AG04449 (cell line): ENCODE measurements around the gene ADGRG1.
"Not testable (repeated sequence)": the region's sequence is repeated elsewhere in the genome, so short reads cannot be mapped to it uniquely, and the experiment has no call there.

Experiments
- CTCF ChIA-PET: fragments of 350-600 bp; formaldehyde crosslinking; extraction: SDS; loops from one replicate; lab custom pipeline; 2021; ENCODE audit warnings: antibody characterized with exemption; lab: Yijun Ruan, JAX
- POLR2A ChIA-PET: fragments of 400-600, 350-600 bp; formaldehyde crosslinking; extraction: SDS; loops from one replicate; lab custom pipeline; 2020; ENCODE audit warnings: antibody characterized with exemption, inconsistent platforms; lab: Yijun Ruan, JAX
- DNase-seq: peaks from one replicate; pipeline ENCODE4 v3.0.0-alpha.2; 2010; ENCODE audit warnings: low read depth, low spot score
- H3K4me3 ChIP-seq: 2 replicates; pipeline ENCODE4 v1.5.1; 2011; ENCODE audit warnings: low read depth, mild to moderate bottlenecking, control low read depth, low read length
- TF ChIP-seq, protein P1 (sequence below): IDR thresholded peaks from one replicate; pipeline ENCODE4 v1.5.1; 2011; ENCODE audit warnings: mild to moderate bottlenecking, moderate library complexity, low read length, control low read depth, inconsistent platforms; ENCODE audit not compliant: insufficient read depth; ENCODE audit errors: missing control alignments

Gene ADGRG1

DNA sequence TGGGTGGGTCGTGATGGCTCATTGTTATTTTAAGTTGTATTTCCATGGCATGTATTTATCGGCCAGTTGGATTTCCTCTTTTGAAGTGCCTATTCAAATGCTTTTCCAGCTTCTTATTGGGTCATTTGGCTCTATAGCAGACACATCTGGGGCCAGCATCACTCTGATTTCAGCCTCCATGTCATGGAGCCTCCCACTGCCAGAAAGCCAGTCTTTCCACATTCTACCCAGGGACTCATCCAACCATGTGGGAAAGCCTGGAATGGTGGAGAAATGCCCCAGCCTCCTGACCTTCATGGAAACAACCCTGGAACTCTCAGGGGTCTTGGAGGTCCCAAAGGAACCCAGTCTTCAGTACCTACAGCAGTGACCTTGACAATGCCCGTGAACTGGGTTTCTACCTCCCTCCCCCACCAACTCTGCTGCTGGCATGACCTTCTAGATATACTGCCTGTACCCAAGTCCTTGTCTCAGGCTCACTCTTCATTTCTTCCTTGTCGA, 33.8 kb upstream of the ADGRG1 start:
- H3K4me3 ChIP-seq = no peak overlapping the region
- ChIA-PET POLR2A (no interaction called here), CTCF (interaction anchor here (2.0 to 16.7 kb wide), 5 partner anchors 7 to 54 kb away, joined by 4 to 256 read pairs (median 7); no protein-coding TSS in a partner anchor)
- TF ChIP-seq, protein P1, sequence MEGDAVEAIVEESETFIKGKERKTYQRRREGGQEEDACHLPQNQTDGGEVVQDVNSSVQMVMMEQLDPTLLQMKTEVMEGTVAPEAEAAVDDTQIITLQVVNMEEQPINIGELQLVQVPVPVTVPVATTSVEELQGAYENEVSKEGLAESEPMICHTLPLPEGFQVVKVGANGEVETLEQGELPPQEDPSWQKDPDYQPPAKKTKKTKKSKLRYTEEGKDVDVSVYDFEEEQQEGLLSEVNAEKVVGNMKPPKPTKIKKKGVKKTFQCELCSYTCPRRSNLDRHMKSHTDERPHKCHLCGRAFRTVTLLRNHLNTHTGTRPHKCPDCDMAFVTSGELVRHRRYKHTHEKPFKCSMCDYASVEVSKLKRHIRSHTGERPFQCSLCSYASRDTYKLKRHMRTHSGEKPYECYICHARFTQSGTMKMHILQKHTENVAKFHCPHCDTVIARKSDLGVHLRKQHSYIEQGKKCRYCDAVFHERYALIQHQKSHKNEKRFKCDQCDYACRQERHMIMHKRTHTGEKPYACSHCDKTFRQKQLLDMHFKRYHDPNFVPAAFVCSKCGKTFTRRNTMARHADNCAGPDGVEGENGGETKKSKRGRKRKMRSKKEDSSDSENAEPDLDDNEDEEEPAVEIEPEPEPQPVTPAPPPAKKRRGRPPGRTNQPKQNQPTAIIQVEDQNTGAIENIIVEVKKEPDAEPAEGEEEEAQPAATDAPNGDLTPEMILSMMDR = no peak
- DNase-seq = no peak

DNA sequence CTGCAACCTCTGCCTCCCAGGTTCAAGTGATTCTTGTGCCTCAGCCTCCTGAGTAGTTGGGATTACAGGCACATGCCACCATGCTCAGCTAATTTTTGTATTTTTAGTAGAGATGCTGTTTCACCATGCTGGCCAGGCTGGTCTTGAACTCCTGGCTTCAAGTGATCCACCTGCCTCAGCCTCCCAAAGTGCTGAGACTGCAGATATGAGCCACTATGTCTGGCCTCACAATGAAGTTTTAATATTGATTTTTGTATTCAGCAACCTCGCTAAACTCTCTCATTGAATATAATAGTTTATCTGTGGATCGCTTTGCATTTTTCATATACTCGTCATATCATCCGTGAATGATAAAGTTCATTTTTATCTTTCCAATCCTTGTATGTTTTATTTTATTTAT, 32.2 kb upstream of the ADGRG1 start:
- H3K4me3 ChIP-seq, POLR2A ChIA-PET, DNase-seq: not testable (repeated sequence)
- CTCF ChIA-PET = interaction anchor here (13.8 to 16.7 kb wide), 2 partner anchors 17 to 53 kb away, joined by 166 to 256 read pairs; no protein-coding TSS in a partner anchor

DNA sequence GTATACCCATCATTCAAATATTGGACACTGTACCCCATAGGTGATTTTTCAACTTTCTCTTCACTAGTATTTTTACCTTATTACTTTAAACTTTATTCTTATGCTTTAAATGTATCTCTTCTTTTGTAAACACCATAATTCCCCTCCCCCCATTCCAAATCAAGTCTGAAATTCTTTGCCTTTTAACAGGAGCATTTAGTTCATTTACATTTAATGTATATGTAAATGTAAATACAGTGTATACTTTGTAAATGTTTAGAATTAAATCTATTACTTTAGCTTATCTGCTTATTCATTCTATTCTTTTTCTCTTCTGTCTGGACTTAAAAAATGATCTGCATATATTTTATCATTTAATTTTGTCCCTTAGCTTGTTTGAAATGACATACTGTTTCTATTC, 30.0 kb upstream of the ADGRG1 start:
- TF ChIP-seq, protein P1 = no peak

DNA sequence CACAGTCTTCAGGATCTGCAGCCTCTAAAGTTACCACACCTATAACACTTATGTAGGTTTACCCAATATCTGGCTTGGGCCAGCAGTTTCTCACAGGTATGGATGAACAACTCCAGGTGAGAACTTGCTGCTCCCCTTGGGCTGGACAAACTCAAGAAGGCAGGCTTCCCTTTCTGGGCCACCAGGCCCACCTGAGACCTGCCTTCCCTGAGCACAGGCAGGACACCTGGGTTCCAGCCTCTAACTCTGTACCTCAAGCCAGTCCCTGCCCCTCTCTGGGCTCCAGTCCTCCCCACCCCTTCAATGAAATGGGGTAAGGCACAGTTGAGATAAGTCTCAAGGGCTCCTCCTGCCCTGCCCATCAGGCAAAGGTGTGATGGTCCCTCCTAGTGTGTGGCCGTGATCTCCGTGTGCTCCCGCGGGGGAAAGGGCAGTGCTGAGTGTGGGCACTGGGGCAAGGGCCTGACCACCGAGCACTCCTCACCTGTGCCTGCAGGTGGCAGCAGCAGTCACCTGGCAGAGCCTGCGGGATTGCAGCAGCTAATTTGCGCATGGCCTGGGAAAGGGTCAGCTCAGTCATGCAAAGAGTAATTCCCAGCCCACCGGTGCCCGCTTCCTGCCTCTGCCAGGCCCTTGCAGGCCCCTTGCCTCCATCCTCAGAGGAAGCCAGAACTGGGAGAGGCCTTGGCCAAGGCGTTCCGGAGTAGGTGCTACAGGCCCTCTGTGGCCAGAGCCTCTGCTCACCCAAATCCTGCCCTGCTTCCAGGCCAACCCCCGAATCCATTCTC, 28.2 kb upstream of the ADGRG1 start:
- TF ChIP-seq, protein P1 = peak; percentile 81
- H3K4me3 ChIP-seq = no peak overlapping the region
- CTCF ChIA-PET = interaction anchor here (0.8 to 16.7 kb wide), 13 partner anchors 9 to 263 kb away, joined by 3 to 256 read pairs (median 7); no protein-coding TSS in a partner anchor
- POLR2A ChIA-PET = no interaction called here
- no peak for DNase-seq

More for the DNA sequence above, 30.0 kb upstream of the ADGRG1 start:
- POLR2A ChIA-PET = no interaction called here
- H3K4me3 ChIP-seq = no peak overlapping the region
- CTCF ChIA-PET = interaction anchor here (5.6 to 16.7 kb wide), 3 partner anchors 13 to 51 kb away, joined by 52 to 256 read pairs (median 166); no protein-coding TSS in a partner anchor
- DNase-seq = no peak

DNA sequence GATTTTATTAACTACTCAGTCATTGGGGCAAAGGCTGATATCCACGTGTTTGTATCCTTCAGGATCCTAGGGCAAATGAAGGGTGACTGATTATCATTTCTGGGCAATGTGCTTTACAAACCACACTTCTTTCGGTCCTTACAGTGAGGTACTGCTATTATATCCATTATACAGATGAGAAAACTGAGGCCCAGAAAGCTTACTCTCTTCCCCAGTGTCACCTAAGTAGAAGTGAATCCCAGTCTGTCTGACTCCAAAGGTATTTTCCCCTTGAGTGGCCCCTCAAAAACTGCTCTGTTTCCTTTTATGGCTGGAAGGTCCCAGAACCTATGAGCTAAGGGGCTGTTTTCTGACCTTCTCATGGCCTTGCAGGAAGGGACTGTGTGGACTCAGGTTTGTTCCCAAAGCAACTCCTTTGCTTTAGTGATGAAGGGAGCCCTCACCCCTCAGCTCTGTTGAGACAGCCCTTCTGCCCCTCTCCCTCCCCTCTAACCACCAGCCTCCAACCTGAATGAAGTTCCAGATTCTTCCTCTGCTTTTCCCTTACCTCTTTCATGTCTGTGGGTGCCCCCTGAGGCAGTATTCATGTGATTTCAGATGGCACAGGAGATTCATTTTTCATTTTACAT, 27.4 kb upstream of the ADGRG1 start:
- TF ChIP-seq, protein P1 = no peak
- ChIA-PET POLR2A (no interaction called here), CTCF (interaction anchor here (0.8 to 16.7 kb wide), 13 partner anchors 8 to 135 kb away, joined by 3 to 256 read pairs (median 7); partner anchors contain the start of gene ADGRG1)
- H3K4me3 ChIP-seq = no peak overlapping the region
- no peak for DNase-seq

DNA sequence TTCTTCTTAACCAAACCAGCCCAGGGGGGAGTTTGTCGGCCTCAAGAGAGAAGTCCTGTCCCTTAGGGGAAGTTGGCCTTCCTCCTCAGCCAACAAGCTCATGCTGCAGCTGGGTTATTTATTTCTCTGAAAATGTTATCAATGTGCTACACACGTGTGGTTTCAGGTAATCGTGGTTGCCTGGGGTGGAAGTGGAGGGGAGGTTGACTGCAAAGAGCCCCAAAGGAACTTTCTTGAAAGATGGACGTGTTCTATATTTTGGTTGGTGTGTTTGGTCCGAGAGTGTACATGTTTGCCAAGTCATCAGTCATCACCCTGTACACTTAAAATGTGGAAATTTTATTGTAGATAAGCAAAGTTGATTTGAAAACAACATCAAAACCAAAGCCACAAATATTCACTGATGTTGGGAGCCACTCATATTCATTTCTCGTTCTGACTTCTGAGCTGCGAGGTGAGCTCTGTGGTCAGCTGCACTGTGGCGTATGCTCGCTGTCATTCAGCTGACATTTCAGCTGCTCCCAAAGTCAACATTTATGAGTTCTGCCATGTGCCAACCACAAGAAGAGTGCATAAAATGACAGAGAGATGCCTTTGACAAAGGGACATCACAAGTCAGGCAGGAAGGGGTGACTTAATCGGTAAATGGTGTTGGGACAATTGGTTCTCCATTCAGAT, 26.5 kb upstream of the ADGRG1 start:
- CTCF ChIA-PET = interaction anchor here (0.6 to 16.7 kb wide), 9 partner anchors 9 to 401 kb away, joined by 3 to 256 read pairs (median 13); partner anchors contain the start of gene ADGRG1
- TF ChIP-seq, protein P1 = no peak
- POLR2A ChIA-PET = no interaction called here
- no peak overlapping the region for H3K4me3 ChIP-seq
- DNase-seq = no peak
